Kidney epithelial cell (primary cell): Measurements from ENCODE around the gene RBFOX2. TPM values are rescaled to one million over a fixed set of nuclear protein-coding genes. Genes with fewer than 3 reads are reported as not detected.
A peak's percentile ranks its signal among the peaks of the same experiment; 100 is the strongest.

Experiments used
- DNase-seq: peaks from one replicate; pipeline ENCODE4 v3.0.0-alpha.2; 2010; ENCODE audit warnings: low read depth
- H3K27me3 ChIP-seq: 2 replicates; pipeline ENCODE4 v1.6.0; 2011; ENCODE audit warnings: low read length; ENCODE audit not compliant: control insufficient read depth, insufficient read depth
- H3K36me3 ChIP-seq: 2 replicates; pipeline ENCODE4 v1.5.1; 2011; ENCODE audit warnings: low read length; ENCODE audit not compliant: control insufficient read depth, insufficient read depth
- H3K4me3 ChIP-seq: 2 replicates; pipeline ENCODE4 v1.5.1; 2011; ENCODE audit warnings: low read depth, mild to moderate bottlenecking, control low read depth, low read length
- CTCF ChIP-seq: IDR thresholded peaks from 2 replicates; pipeline ENCODE4 v1.5.1; 2011; ENCODE audit warnings: mild to moderate bottlenecking, moderate library complexity, low read length, control low read depth, inconsistent platforms; ENCODE audit not compliant: insufficient read depth, poor library complexity, severe bottlenecking
- total RNA-seq: library from RNA; depleted of rRNA; stranded (reverse); fragments of >200 nt; gene quantifications from 2 replicates; pipeline ENCODE4 v1.2.3, GENCODE V29; 2015

RBFOX2 gene
- total RNA-seq, 1 donor from 2014 or later, result 75.1 TPM

- Histone ChIP-seq H3K4me3 (no peak overlapping the region), H3K27me3 (no peaks in the 10 kb centered on the region), H3K36me3 (no peaks in the 10 kb centered on the region)
- DNase-seq, result no peak
- no peak for TF ChIP-seq CTCF
These were observed 62.1 kb downstream of the RBFOX2 start for GRCh38 chr22:35966314-35967045.

- no peak for DNase-seq
- no peak overlapping the region for H3K4me3 ChIP-seq
- H3K27me3 ChIP-seq, result no peaks in the 10 kb centered on the region
- no peaks in the 10 kb centered on the region for H3K36me3 ChIP-seq
- no peak for TF ChIP-seq CTCF
These were observed 65.3 kb downstream of the RBFOX2 start for GRCh38 chr22:35963237-35963810.

GRCh38 chr22:35961480-35962295 lies 66.9 kb downstream of the RBFOX2 start:
- no peak for TF ChIP-seq CTCF
- Histone ChIP-seq H3K36me3 (no peaks in the 10 kb centered on the region), H3K4me3 (no peak overlapping the region), H3K27me3 (no peaks in the 10 kb centered on the region)
- DNase-seq, result peak; percentile 63

- Histone ChIP-seq H3K27me3 (no peaks in the 10 kb centered on the region), H3K4me3 (no peak overlapping the region), H3K36me3 (no peaks in the 10 kb centered on the region)
- TF ChIP-seq CTCF, result no peak
- no peak for DNase-seq
These were observed 67.8 kb downstream of the RBFOX2 start for GRCh38 chr22:35960854-35961253.

- DNase-seq, result no peak
- Histone ChIP-seq H3K27me3 (no peaks in the 10 kb centered on the region), H3K4me3 (no peak overlapping the region), H3K36me3 (no peaks in the 10 kb centered on the region)
- no peak for TF ChIP-seq CTCF
These were observed 69.4 kb downstream of the RBFOX2 start for GRCh38 chr22:35959121-35959800.
